ENCODE results near the gene APPL2.
"Not testable (repeated sequence)": the region's sequence is repeated elsewhere in the genome, so short reads cannot be mapped to it uniquely, and the experiment has no call there.

The APPL2 gene

DNA sequence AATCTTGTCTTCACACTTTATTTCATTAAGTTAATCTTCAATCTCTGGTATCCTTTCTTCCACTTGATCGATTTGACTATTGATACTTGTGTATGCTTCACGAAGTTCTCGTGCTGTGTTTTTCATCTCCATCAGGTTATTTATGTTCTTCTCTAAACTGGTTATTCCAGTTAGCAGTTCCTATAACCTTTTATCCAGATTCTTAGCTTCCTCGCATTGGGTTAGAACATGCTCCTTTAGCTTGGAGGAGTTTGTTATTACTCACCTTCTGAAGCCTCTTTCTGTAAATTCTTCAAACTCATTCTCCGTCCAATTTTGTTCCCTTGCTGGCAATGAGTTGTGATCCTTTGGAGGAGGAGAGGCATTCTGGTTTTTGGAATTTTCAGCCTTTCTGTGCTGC, 52.0 kb downstream of the APPL2 start:
- DNase-seq, result not testable (repeated sequence)

DNA sequence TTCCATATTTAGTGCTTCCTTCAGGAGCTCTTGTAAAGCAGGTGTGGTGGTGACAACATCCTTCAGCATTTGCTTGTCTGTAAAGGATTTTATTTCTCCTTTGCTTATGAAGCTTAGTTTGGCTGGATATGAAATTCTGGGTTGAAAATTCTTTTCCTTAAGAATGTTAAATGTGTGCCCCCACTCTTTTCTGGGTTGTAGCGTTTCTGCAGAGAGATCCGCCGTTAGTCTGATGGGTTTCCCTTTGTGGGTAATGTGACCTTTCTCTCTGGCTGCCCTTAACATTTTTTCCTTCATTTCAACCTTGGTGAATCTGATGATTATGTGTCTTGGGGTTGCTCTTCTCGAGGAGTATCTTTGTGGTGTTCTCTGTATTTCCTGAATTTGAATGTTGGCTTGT, 52.6 kb downstream of the APPL2 start:
- DNase-seq, result not testable (repeated sequence)

DNA sequence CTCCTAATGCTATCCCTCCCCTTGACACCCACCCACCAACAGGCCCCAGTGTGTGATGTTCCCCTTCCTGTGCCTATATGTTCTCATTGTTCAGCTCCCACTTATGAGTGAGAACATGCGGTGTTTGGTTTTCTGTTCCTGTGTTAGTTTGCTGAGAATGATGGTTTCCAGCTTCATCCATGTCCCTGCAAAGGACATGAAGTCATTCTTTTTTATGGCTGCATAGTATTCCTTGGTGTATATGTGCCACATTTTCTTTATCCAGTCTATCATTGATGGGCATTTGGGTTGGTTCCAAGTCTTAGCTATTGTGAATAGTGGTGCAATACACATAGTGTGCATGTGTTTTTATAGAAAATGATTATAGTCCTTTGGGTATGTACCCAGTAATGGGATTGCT, 56.9 kb downstream of the APPL2 start:
- DNase-seq, result not testable (repeated sequence)

DNA sequence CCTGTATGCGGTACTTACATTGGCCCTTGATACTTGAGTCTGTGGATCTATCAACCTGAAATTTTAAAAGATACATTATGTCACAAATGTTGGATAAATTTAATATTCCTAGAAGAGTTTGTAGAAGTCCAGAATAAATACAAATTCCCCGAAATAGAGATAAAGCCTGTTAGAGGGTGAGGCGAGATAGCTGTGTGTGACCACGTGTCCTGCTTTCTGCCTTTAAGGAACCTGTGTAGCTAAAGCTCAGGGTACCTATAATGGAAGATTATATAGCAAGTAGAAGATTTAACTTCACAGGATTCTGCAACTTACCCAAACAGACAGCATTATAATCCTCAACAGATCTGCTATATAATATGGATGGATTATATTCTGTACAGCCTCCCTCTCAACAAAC, 58.8 kb downstream of the APPL2 start:
- DNase-seq, result no peak

DNA sequence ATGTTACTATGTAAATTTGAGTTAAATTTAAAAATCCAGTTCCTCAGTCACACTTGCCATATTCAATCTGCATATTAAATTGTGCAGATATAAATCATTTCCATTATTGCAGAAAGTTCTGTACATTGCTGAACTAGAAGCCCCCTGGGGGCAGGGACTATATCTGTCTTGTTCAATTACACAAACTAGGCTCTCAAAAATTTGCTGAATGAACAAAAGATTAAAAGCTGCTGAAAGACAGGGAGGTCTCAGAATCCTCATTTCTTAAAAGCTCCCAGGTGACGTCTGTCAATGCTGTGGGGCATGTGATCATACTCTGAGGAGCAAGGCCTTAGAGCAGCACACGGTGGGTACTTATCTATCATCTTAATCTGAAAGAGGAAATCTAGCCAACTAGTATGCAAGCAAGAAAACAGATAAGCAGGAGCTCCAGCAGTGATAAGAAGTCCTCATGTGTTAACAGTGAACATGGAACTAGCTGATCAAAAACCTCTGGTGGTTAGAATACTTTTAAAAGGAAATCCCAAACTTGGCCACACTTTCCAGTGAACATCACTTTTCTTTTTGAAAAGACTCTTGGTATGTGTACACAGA, 60.5 kb downstream of the APPL2 start:
- no peak for DNase-seq

DNA sequence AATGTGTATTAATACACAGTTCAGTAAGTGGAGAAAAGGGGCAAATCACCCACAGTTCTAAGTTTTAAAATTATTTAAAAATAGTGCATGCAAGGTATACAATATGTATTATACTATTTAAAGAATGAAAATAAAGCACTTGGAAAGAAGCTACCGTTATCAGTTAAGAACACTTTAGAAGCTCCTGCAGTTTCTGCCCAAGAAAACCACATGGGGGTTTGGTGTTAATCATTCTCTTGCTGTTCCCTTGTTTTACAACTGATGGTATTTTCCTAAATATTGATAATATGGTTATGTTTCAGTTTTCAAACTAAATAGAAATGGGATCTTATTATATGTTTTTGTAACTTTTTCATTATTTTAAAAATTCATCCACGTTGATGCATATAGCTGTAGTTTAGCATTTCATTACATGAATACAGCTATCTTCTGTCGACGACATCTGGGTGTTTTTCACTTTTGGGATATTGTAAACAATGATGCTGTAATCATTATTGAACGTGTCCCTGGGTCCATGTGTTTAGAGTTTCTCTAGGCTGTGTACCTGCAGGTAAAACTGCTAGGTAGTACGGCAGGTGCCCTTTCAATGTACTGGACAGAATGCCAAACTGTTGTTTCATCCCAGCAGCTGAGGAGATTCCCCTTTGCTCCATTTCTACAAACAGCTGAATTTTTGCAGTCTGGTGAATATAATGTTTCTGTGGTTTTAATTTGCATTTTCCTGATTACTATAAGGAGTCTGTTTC, 64.1 kb downstream of the APPL2 start:
- no peak for DNase-seq

DNA sequence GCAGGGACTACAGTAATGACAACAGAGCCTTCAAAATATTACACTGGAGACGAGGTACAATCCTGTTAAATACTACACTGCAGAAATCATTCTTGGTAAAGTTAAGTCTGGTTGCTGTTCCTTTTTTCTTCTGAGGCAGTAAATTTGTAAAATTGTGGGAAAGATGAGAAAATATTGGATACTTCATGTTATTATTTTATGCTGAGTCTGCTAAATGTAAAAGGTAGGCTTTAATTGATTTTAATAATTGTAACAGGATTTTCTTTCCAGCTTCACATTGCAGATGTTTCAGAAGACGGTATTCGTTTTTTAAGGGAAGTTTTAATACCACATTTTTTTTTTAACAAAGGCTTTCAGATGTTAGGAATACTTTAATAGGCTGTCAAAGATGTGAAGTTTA, 65.8 kb downstream of the APPL2 start:
- DNase-seq, result no peak

DNA sequence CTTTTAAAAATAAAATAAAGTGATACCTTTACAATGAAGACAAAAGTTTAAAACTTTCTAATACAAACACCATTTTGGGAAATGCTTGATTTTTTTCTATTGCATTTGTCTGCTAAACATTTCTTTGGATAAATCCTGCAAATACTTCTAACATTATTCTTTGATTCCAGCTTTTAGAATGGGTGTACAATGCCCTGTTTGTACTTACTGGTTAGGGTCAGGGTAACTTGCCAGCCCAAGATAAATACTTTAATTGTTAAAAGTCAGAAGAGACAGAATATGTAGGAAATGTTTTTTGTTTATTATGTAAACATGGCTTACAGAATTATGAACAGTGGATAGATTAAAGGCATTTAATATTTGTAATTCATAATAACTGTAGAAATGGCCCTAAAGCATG, 68.0 kb downstream of the APPL2 start:
- no peak for DNase-seq

DNA sequence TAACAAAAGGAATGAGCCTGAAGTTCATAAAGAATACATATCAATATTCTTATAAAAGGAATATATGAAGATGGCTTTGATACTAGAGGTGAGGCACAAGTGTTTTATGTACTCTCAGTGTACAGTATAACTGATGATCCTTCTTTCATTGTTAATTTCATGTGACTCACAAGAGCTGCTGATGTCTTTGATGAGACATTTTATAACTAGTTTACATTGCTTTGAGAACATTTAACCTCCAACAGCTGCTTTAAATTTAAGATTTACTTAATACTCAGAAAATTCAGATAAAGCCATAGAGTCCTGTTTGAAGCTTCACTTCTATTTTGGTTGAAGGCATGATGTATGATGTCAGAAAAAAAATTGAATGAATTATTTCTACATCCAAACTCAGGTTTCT, 68.6 kb downstream of the APPL2 start:
- DNase-seq, result no peak

DNA sequence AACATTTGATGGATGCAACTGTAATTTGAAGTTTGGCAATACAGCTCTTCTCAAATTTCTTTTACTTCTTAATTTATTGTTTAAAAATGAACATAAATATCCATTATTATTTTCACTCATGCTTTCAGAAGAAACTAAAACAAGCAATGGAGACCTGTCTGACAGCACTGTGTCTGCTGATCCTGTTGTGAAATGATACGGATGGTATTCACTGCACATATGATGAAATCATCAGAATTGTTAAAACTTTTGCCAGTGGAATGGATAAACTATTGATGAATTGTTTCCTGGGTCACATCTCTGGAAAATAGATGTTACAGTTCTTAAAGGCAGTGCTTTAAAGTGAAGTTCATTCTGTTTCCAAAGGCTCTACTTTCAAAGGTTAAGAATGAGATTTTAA, 69.2 kb downstream of the APPL2 start:
- no peak for DNase-seq

DNA sequence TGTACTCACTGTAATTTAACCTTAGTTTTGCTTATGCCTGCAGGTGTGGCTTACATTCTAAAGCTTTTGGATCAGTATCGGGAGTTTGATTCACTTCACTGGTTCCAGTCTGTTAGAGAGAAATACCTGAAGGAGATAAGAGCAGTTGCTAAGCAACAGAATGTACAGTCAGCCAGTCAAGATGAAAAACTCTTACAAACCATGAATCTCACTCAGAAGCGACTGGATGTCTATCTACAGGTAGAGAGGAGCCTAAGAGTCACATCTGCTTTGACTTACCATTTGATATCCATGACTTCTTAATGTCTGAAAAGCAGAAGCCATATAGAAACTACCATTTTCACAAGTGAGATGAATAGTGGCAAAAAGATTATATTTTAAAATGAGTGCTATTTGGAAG, 71.9 kb downstream of the APPL2 start:
- DNase-seq, result no peak

DNA sequence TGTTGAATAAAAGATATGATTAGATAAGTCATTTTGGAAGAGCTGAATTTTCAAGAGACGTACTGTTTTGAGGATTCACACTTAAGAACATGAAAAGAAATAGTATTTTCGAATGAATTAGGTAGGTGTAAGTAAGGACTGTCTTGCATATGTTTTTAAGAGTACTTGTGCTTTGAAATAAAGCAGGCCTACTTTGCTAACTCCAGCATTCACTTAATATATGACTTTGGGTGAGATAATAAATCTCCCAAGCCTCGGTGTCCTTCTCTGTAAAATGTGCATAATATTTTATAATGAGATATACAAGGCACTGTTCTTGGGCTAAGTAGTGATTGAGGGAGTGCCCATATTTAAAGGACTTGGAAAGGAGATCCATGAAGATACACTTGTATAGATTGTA, 73.8 kb downstream of the APPL2 start:
- DNase-seq, result no peak

DNA sequence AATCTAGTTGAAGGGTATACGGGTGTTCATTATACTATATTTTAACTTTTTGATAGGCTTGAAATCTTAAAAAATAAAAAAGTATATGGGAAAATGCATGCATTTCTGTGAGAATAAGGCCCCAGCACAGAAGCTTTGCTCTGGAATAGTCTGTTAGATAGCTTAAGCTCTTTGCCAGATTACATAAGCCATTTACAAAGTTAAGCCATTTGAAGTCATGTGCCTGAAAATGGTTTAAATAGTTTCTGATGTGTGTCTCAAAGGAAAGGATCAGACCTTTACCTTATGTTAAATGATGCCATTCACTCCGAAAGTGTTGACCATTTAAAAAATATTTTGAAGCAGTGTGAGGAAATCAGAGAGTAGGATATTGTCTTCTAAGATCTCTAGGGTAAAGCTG, 77.1 kb downstream of the APPL2 start:
- no peak for DNase-seq

DNA sequence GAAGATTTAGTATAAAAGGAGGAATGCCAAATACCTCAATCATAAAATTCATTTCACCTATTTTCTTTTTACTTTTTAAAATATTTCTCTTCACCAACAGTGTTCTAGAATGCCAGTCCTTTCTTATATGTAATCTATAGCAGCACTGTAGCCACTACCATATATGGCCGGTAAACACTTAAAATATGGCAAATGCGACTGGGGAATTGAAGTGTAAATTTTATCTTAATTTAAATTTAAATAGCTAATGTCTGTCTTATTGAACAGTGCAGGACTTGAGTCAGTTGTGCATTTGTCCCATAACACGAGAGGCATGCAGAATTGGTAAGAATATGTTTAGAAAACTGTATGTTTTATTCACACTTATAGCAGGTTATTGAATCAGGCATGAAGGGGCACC, 78.4 kb downstream of the APPL2 start:
- DNase-seq, result no peak

DNA sequence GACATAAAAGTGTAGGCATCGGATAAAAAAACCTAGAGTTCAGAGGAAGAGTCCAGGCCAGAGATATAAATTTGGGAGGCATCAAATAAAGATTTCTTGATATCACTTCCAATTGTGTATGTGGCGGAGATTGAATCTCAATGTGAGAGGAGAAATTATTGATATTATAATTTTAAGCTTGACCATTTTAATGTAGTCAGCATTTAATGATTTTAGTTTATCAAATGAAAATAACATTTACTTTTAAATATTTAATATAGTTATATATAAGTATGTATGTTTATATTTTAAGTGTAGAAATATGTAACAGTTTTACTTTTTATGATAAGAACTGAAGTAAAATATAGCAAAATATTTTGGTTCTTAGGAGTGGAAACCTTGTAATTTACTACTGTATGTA, 79.7 kb downstream of the APPL2 start:
- DNase-seq, result no peak

DNA sequence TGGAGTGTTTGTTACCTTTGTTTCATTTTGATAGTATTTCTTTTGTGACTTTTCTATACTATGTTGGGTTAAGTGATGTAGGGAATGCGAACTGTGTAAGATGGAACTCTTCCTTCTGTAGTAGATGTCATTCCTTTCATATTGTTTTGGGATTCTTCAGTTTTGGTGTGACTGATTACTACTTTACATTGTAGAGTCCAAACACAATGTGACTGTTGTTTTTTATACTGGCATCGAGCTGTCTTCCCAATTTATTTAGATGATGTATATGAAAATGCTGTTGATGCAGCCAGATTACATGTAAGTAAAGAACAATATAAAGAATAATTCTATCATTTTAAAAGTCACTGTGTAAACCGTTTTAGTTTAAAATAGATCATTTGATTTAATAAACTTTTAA, 93.7 kb downstream of the APPL2 start:
- DNase-seq, result no peak

DNA sequence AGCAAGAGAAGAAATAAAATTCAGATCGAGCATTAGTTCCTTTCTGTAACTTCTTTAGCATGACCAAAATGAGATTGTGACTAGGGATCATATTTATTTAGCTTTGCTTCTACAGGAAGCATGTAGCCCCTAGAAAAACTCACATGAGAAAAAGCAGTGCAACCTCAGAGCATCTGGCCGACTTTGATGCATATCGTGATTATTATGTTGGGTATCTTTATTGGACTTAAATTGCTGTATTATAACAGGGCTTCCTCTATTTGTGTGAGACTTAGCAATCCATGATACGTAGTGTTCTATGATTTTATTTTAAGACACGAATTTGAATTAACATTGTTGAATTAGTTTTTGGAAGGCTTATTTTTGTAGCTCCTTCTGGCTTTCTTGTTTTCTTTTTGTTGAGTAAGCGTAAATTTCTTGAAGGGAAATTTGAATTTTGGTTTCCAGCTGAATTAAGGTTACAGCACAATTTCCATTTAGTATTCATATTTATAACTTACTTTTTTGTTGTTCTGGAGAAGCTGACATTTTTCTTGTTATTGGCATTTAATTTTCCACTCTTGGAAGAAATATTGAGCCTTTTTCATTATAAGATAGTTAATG, 94.6 kb downstream of the APPL2 start:
- no peak for DNase-seq

DNA sequence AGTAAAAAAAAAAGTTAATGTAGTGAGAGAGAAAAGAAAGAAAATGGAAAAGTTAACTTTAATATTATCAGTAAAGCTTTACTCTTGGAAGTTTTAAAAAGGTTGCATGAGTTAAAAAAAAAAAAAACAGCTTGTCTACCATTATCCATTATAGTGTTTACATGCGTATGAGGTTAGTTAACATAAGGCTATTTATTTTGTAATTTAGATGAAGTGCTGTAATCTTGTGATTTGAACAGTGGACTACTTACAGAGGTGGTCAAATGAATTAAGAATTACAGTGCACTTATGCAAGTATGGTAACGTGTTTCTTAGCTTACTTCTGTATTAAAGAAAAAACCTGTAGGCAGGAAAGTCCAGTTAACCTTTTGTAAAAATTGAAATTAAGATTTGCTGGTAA, 97.7 kb downstream of the APPL2 start:
- no peak for DNase-seq

Data from CD4-positive, alpha-beta T cell treated with Interleukin-1 beta for 1 hour (primary cell).